GM12878 (cell line): Measurements from ENCODE around the gene SOX6. TPM values are rescaled to one million over a fixed set of nuclear protein-coding genes. Genes with fewer than 3 reads are reported as not detected.

Source experiments
- ATAC-seq: fragments of 200-7000 bp; cut with Tn5 transposase; 3 replicates; pipeline ENCODE4 v1.9.1; 2020; ENCODE audit warnings: mild to moderate bottlenecking, moderate library complexity
- BruUV-seq: library from RNA; stranded (reverse); fragments of 400-500 nt; replicated peaks from 2 replicates; lab custom pipeline; 2021; lab: Mats Ljungman, UMichigan
- CTCF ChIA-PET: fragments of 300-600 bp; sonication (Branson Sonifier 250); formaldehyde crosslinking; extraction: SDS; loops from one replicate; lab custom pipeline; 2021; ENCODE audit warnings: inconsistent platforms; lab: Yijun Ruan, JAX
- POLR2A ChIA-PET: fragments of 350-600 bp; formaldehyde crosslinking; extraction: SDS; loops from one replicate; lab custom pipeline; 2021; ENCODE audit warnings: inconsistent platforms; lab: Charles Lee
- RAD21 ChIA-PET: fragments of 300-600 bp; sonication (Branson Sonifier 250); formaldehyde crosslinking; loops from one replicate; lab custom pipeline; 2023; ENCODE audit warnings: antibody characterized with exemption; ENCODE audit not compliant: unreplicated experiment; lab: Charles Lee
- SMC1A ChIA-PET: fragments of 300-600 bp; sonication (Branson Sonifier 250); formaldehyde crosslinking; loops from one replicate; lab custom pipeline; 2023; ENCODE audit not compliant: unreplicated experiment, uncharacterized antibody; lab: Charles Lee
- DNase-seq: peaks from one replicate; pipeline ENCODE4 v3.0.0-alpha.2; 2011; ENCODE audit warnings: low read depth, low spot score
- FAIRE-seq: peaks from 3 replicates; lab custom pipeline; 2011; peaks lifted over from hg19 to GRCh38; lab: Jason Lieb, UNC
- H2AFZ ChIP-seq: 2 replicates; pipeline ENCODE4 v1.6.0; 2011; ENCODE audit warnings: low read depth, low read length, control low read depth; ENCODE audit not compliant: control insufficient read depth
- H3K27ac ChIP-seq: 2 replicates; pipeline ENCODE4 v1.5.1; 2011; ENCODE audit warnings: control low read depth; ENCODE audit not compliant: control insufficient read depth, insufficient read depth
- H3K27me3 ChIP-seq, 2 experiments: replicated peaks in 1 of 2; 2 replicates each; pipeline versions ENCODE4 v1.6.0 to v1.6.1; 2011; ENCODE audit warnings: low read length in 1 of 2; ENCODE audit not compliant: control insufficient read depth in 2 of 2, insufficient read depth in 2 of 2
- H3K36me3 ChIP-seq, 2 experiments: 2 replicates each; pipeline ENCODE4 v1.5.1; 2011; ENCODE audit warnings: low read length in 1 of 2; ENCODE audit not compliant: control insufficient read depth in 2 of 2, insufficient read depth in 2 of 2
- H3K4me1 ChIP-seq: 2 replicates; pipeline ENCODE4 v1.6.1; 2011; ENCODE audit warnings: mild to moderate bottlenecking, low read length, moderate library complexity, mixed read lengths; ENCODE audit not compliant: control insufficient read depth, insufficient read depth
- H3K4me2 ChIP-seq: 2 replicates; pipeline ENCODE4 v1.6.0; 2011; ENCODE audit warnings: control low read depth; ENCODE audit not compliant: control insufficient read depth, insufficient read depth
- H3K4me3 ChIP-seq: fragments of 200-600 bp; sonication (generic); 2 replicates; pipeline ENCODE4 v1.5.1; 2016
- H3K79me2 ChIP-seq: 2 replicates; pipeline ENCODE4 v1.6.0; 2011; ENCODE audit warnings: low read length; ENCODE audit not compliant: control insufficient read depth, insufficient read depth
- H3K9ac ChIP-seq: 2 replicates; pipeline ENCODE4 v1.8.0; 2011; ENCODE audit warnings: low read length, control low read depth, mixed read lengths; ENCODE audit not compliant: control insufficient read depth, insufficient read depth
- H3K9me3 ChIP-seq: replicated peaks from 3 replicates; pipeline ENCODE4 v1.5.1; 2011; ENCODE audit warnings: mild to moderate bottlenecking, low read length; ENCODE audit not compliant: control insufficient read depth, insufficient read depth
- H4K20me1 ChIP-seq: 2 replicates; pipeline ENCODE4 v1.6.0; 2011; ENCODE audit not compliant: control insufficient read depth, insufficient read depth
- ATF7 ChIP-seq: fragments of 450-650 bp; IDR thresholded peaks from 2 replicates; pipeline ENCODE4 v1.6.1; 2016; ENCODE audit warnings: low read depth, mild to moderate bottlenecking
- CBX3 ChIP-seq: fragments of 200-600 bp; sonication (generic); IDR thresholded peaks from 2 replicates; pipeline ENCODE4 v1.6.1; 2016; ENCODE audit warnings: low read depth, borderline replicate concordance
- CEBPB ChIP-seq, 2 experiments: fragments of 150-350 bp in 1 of 2; IDR thresholded peaks; 2 replicates each; pipeline ENCODE4 v1.6.1; 2012 to 2014; ENCODE audit warnings: low read depth in 2 of 2, low read length in 2 of 2, borderline replicate concordance in 1 of 2, inconsistent platforms in 1 of 2
- ELK1 ChIP-seq: IDR thresholded peaks from 2 replicates; pipeline ENCODE4 v1.6.1; 2012; ENCODE audit warnings: low read depth, low read length, improper control_type of control experiment
- PAX5 ChIP-seq: IDR thresholded peaks from 2 replicates; pipeline ENCODE4 v1.6.1; 2011; ENCODE audit warnings: low read depth, low read length, borderline replicate concordance
- RELB ChIP-seq: fragments of 450-650 bp; IDR thresholded peaks from 2 replicates; pipeline ENCODE4 v1.6.1; 2017; ENCODE audit warnings: low read depth, mild to moderate bottlenecking, moderate library complexity
- ZNF384 ChIP-seq: IDR thresholded peaks from 2 replicates; pipeline ENCODE4 v1.6.1; 2012; ENCODE audit warnings: low read depth, mild to moderate bottlenecking, low read length, improper control_type of control experiment, borderline replicate concordance
- WGBS: methylation state at CpG from one replicate; pipeline ENCODE4 v1.1.6; 2016; ENCODE audit warnings: low lambda C conversion rate; ENCODE audit not compliant: insufficient replicate concordance, insufficient coverage; ENCODE audit errors: missing lambda C conversion rate; 5-methylcytosine and 5-hydroxymethylcytosine counted together
- in situ Hi-C: fragments of 300-500 bp; cut with MboI; formaldehyde crosslinking; loops from 9 replicates; pipeline ENCODE4 v1.14.3; 2018; ENCODE audit warnings: mixed read lengths
- intact Hi-C: fragments of 100-400 bp; cut with micrococcal nuclease; formaldehyde crosslinking; loops from one replicate; pipeline ENCODE4 v1.14.2; 2022; ENCODE audit not compliant: unreplicated experiment
- polyA plus RNA-seq, 11 experiments: library from polyadenylated mRNA; depleted of rRNA in 4 of 11; unstranded in 6 of 11; stranded (reverse) in 5 of 11; fragments of >200 nt; fragmentation: Nextera tagmentation in 4 of 11; fragmentation: Illumina TruSeq in 1 of 11; extraction: Ambion mirVana in 4 of 11; extraction: Trizol in 1 of 11; gene quantifications; 1 replicate in 1 of 11; 2 replicates in 10 of 11; pipeline versions ENCODE4 v1.2.1 to v1.2.3, GENCODE V29; 2011 to 2016; ENCODE audit warnings: inconsistent platforms in 2 of 11, missing spikeins in 2 of 11, low read depth in 1 of 11
- total RNA-seq, 4 experiments: library from RNA; depleted of rRNA in 3 of 4; stranded (reverse); fragments of >200 nt in 3 of 4; fragmentation: Illumina TruSeq in 1 of 4; extraction: Trizol in 1 of 4; gene quantifications; 2 replicates each; pipeline versions ENCODE4 v1.2.1 to v1.2.3, GENCODE V29; 2013 to 2021
- TF ChIP-seq, protein P1 (sequence below), 3 experiments: IDR thresholded peaks in 2 of 3; conservative IDR thresholded peaks in 1 of 3; 2 replicates each; pipeline ENCODE4 v1.5.1; 2011; ENCODE audit warnings: low read depth in 3 of 3, low read length in 3 of 3, mild to moderate bottlenecking in 3 of 3, control low read depth in 2 of 3, moderate library complexity in 2 of 3, inconsistent platforms in 1 of 3, mixed read lengths in 1 of 3; ENCODE audit not compliant: control insufficient read depth in 2 of 3, insufficient read depth in 1 of 3; ENCODE audit errors: extremely low read depth in 1 of 3
- TF ChIP-seq, protein P2 (sequence below): IDR thresholded peaks from 2 replicates; pipeline ENCODE4 v1.6.1; 2011; ENCODE audit warnings: borderline replicate concordance, low read depth, mild to moderate bottlenecking, moderate library complexity, mixed read lengths, low read length; ENCODE audit not compliant: insufficient read depth; ENCODE audit errors: extremely low read length

The SOX6 gene
- total and polyA plus RNA-seq, 10 of the 15 experiments (the other 5 are each of a cell fraction or from before 2014, with no cell fraction given), result 0.03 to 0.71 (median 0.29) TPM; not detected in 4

DNA sequence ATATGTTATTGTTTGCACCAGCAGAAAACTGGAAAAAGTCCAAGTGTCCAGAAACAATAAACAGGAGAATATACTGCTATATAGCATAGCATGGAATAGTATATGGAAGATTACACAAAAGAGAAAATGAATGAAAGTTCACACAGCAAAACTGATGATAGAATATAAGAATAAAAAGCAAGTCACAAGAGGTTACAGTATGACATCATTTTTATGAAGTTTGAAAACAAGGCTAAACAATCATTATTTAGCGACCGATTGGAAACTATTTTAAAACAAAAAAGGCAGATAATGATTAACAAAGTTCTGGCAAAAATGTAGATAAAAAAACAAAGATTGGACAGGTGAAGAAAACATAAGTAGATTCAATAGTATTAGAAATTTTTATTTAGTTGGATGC, 47.1 kb downstream of the SOX6 start:
- BruUV-seq, result no TSS peak
- DNase-seq (no peak), FAIRE-seq (no peak), ATAC-seq (no peak)
- peak; percentile 29; the same call in 1 of the 2 replicates for TF ChIP-seq ATF7
- TF ChIP-seq ZNF384, result no peak
- no peak for TF ChIP-seq CBX3
- TF ChIP-seq, protein P1, sequence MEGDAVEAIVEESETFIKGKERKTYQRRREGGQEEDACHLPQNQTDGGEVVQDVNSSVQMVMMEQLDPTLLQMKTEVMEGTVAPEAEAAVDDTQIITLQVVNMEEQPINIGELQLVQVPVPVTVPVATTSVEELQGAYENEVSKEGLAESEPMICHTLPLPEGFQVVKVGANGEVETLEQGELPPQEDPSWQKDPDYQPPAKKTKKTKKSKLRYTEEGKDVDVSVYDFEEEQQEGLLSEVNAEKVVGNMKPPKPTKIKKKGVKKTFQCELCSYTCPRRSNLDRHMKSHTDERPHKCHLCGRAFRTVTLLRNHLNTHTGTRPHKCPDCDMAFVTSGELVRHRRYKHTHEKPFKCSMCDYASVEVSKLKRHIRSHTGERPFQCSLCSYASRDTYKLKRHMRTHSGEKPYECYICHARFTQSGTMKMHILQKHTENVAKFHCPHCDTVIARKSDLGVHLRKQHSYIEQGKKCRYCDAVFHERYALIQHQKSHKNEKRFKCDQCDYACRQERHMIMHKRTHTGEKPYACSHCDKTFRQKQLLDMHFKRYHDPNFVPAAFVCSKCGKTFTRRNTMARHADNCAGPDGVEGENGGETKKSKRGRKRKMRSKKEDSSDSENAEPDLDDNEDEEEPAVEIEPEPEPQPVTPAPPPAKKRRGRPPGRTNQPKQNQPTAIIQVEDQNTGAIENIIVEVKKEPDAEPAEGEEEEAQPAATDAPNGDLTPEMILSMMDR (IDR thresholded peaks at IDR 0.05 in 2 of 3, conservative IDR thresholded peaks at IDR 0.05 in 1 of 3; ENCODE audit: control insufficient read depth in 2 of 3, extremely low read depth in 1 of 3, insufficient read depth in 1 of 3, low read depth in 3 of 3, low read length in 3 of 3), result no peak
- no peak for TF ChIP-seq ELK1
- no peak for TF ChIP-seq PAX5
- TF ChIP-seq RELB, result no peak
- TF ChIP-seq CEBPB (IDR thresholded peaks at IDR 0.05; ENCODE audit: borderline replicate concordance in 1 of 2, low read depth in 2 of 2, low read length in 2 of 2), result no peak
- TF ChIP-seq, protein P2, sequence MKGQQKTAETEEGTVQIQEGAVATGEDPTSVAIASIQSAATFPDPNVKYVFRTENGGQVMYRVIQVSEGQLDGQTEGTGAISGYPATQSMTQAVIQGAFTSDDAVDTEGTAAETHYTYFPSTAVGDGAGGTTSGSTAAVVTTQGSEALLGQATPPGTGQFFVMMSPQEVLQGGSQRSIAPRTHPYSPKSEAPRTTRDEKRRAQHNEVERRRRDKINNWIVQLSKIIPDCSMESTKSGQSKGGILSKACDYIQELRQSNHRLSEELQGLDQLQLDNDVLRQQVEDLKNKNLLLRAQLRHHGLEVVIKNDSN, result no peak
- POLR2A ChIA-PET, result no interaction called here
- H3K4me3 ChIP-seq, result no peak overlapping the region
- SMC1A ChIA-PET, result interaction anchor here (1.4 kb wide), 1 partner anchor 9 kb away, joined by 3 read pairs; no protein-coding TSS in a partner anchor
- H3K4me1 ChIP-seq, result no peaks in the 10 kb centered on the region
- no peak overlapping the region for H3K4me2 ChIP-seq
- in situ Hi-C loops, result no loop called here
- RAD21 ChIA-PET, result interaction anchor here (0.7 kb wide), 1 partner anchor 266 kb away, joined by 3 read pairs; no protein-coding TSS in a partner anchor
- no peaks in the 10 kb centered on the region for H3K36me3 ChIP-seq
- CTCF ChIA-PET, result no interaction called here
- 0% methylated on average over 2 of the region's 2 CpGs for WGBS
- intact Hi-C loops, result no loop called here
- no peaks in the 10 kb centered on the region for H3K27me3 ChIP-seq
- H3K9ac ChIP-seq, result no peak overlapping the region
- H3K79me2 ChIP-seq, result no peaks in the 10 kb centered on the region
- no peak overlapping the region for H3K27ac ChIP-seq
- no peaks in the 10 kb centered on the region for H3K9me3 ChIP-seq
- H4K20me1 ChIP-seq, result no peaks in the 10 kb centered on the region
- H2AFZ ChIP-seq, result no peak overlapping the region
